ENCODE measurements around the gene CBFB.

GRCh38 chr16:67016681-67017420 is 12.1 kb upstream of the CBFB start:
- no peak for TF ChIP-seq POLR2A (IDR thresholded peaks at IDR 0.05)
- TF ChIP-seq CTCF (IDR thresholded peaks at IDR 0.05) = no peak
